ENCODE measurements around the gene WDR76. TPM values are rescaled to one million over a fixed set of nuclear protein-coding genes. Genes with fewer than 3 reads are reported as not detected.
A peak's percentile ranks its signal among the peaks of the same experiment; 100 is the strongest.
"Not testable (repeated sequence)": the region's sequence is repeated elsewhere in the genome, so short reads cannot be mapped to it uniquely, and the experiment has no call there.

The WDR76 gene
- polyA plus RNA-seq, 10 donors: 5.6 to 13.1 (median 9.1) TPM

DNA sequence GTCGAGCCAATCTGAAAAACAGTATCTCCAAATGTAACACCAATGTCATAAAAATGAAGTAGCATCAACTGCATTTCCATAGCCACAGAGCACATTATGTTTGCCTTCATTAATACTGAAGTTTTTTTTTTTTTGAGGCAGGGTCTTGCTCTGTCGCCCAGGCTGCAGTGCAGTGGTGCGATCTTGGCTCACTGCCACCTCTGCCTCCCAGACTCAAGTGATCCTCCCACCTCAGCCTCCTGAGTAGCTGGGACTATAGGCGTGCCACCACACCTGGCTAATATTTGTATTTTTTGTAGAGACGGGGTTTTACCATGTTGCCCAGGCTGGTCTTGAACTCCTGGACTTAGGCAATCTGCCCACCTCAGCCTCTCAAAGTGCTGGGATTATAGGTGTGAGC lies 11.7 kb upstream of the WDR76 start:
- DNase-seq: not testable (repeated sequence)

DNA sequence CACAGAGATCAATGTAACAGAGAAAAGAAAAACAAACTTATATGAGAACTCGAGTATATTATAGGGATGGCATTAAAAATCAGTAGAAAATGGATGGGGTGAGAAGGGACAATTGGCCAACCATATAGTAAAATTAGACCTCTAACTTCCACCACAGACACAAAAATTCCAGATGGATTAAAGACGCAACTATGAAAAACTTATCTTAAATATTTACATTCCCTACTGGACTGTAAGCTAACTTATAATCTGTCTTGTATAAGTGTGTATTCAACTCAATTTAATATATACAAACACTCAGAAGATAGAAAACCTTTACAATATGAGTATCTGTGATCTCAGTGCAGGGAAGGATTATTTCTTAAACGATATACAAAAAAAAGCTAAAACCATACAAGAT lies 5.3 kb upstream of the WDR76 start:
- DNase-seq: no peak

- peak; percentile 97 to 98 (median 97) for DNase-seq
Measured at GRCh38 chr15:43824302-43825246, 2.2 kb upstream of the WDR76 start, which contains the start of gene MFAP1. Gene MFAP1, minus strand, starts transcription at chr15:43824690. Its CDS starts 121 bp downstream, at chr15:43824569.

DNA sequence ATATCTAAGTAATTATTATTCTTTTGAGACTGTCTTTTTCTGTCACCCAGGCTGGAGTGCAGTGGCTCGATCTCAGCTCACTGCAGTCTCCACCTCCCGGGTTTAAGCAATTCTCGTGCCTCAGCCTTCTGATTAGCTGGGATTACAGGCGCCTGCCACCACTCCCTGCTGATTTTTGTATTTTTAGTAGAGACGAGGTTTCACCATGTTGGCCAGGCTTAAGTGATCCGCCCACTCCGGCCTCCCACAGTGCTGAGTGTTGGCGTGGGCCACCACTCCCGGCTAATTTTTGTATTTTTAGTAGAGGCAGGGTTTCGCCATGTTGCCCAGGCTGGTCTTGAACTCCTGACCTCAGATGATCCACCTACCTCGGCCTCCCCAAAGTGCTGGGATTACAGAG lies 1.5 kb upstream of the WDR76 start:
- not testable (repeated sequence) for DNase-seq

DNA sequence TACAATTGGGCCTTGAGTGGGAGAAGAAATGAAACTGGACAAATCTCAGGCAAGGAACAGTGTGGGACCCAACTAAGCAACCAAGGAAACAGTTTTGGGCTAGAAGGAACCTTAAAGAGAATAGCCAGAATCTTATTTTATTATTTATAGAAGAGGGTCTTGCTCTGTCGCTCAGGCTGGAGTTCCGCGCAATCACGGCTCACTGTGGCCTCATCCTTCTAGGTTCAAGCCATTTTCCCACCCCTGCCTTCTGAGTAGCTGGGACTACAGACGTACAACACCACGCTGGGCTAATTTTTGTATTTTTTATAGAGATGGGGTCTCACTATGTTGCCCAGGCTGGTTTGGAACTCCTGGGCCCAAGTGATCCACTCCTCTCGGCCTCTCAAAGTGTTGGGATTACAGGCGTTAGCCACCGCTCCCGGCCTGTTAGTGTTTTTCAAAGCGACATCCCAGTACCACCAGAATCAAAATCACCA lies 734 bp upstream of the WDR76 start:
- no peak for DNase-seq

DNA sequence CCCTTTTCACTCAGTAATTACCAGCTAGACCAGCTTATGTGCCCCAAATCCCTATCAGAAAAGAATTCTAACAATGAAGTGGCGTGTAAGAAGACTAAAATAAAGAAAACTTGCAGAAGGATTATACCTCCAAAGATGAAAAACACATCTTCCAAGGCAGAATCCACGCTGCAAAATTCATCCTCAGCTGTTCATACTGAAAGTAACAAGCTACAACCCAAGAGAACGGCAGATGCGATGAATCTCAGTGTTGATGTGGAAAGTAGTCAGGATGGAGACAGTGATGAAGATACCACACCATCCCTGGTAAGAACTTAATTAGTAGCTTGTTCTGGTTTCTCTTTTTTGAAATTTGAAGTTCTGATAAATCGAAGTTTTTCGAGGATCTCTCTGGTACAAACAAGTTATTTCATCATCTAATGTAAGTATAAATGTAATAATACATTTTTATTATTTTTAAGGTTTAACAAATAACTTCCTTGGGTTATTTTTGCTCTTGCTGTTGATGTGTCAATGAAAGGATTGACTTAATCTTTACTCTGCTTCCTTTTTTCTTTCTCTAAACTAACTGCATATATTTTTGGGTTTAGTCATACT lies 1.4 kb downstream of the WDR76 start:
- peak in 2 of 3 donors; percentile 16 to 42 for DNase-seq

GRCh38 chr15:43829951-43830540 lies 3.2 kb downstream of the WDR76 start:
- not testable (repeated sequence) for DNase-seq

DNA sequence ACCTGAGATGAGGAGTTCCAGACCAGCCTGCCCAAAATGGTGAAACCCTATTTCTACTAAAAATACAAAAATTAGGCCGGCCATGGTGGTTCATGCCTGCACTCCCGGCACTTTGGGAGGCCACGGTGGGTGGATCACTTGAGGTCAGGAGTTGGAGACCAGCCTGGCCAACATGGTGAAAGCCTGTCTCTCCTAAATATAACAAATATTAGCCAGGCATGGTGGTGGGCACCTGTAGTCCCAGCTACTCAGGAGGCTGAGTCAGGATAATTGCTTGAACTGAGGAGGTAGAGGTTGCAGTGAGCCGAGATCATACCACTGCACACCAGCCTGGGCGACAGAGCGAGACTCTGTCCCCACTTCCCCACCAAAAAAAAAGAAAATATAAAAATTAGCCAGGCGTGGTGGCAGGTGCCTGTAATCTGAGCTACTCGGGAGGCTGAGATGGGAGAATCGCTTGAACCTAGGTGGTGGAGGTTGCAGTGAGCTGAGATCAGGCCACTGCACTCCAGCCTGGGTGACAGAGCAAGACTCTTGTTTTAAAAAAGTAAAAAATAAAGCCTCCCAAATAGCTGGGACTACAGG lies 4.0 kb downstream of the WDR76 start:
- DNase-seq: not testable (repeated sequence)

GRCh38 chr15:43831519-43832052 lies 4.8 kb downstream of the WDR76 start:
- DNase-seq: not testable (repeated sequence)

GRCh38 chr15:43832485-43832884 lies 5.7 kb downstream of the WDR76 start:
- DNase-seq: not testable (repeated sequence)

GRCh38 chr15:43845421-43845820 lies 18.6 kb downstream of the WDR76 start:
- DNase-seq: no peak

DNA sequence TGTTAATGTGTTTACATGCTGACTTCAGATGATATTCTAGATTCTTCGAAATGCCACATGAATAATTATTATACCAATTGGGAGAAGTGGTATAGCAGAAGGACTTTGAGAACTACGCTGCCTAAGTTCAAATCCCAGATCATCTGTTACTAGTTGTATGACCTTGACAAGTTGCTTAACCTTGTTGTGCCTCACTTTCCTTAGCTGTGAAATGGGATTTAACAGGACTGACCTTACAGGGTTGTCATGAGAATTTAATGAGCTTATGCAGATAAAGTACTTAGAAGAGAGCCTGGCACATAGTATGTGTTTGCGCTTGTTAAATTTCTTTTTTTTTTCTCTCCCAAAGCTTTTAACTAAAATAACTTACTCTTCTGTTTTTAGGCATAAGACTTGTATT lies 24.4 kb downstream of the WDR76 start:
- DNase-seq: no peak

- no peak for DNase-seq
Measured at GRCh38 chr15:43852607-43853006, 25.8 kb downstream of the WDR76 start.

DNA sequence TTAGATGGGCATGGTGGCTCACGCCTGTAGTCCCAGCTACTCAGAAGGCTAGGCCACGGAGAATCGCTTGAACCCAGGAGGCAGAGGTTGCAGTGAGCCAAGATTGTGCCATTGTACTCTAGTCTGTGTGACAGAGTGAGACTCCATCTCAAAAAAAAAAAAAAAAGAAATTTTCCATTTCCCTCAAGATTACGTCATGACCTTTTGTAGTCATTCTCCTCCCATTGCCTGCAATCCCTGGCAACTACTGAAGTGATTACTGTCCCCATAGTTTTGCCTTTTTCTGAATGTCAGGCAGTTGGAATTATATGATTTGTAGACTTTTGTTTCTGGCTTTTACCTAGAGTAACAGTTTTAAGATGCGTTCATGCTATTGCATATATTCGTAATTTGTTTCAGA lies 28.0 kb downstream of the WDR76 start:
- DNase-seq: no peak

- DNase-seq: no peak
Measured at GRCh38 chr15:43859546-43859945, 32.7 kb downstream of the WDR76 start.

GRCh38 chr15:43866636-43867035 lies 39.8 kb downstream of the WDR76 start:
- DNase-seq: not testable (repeated sequence)

DNA sequence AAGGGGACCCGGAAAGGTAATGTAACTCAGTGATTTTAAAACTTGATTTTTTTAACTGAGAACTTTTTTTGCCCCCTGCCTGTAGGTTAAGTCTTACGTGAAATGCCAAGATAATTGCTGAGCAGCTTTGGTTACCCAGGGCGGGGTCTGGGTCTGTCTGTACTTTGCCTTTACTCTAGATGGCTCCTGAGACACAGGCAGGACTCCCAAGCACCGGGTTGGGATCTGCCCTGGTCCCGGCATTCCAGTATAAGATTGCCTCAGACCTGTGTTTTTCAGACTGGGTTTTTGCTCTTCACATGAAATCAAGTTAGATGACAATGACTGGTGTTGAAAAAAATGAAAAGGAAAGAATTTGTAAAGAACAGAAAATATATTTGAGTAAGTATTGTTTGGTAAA lies 40.3 kb downstream of the WDR76 start:
- DNase-seq: no peak

DNA sequence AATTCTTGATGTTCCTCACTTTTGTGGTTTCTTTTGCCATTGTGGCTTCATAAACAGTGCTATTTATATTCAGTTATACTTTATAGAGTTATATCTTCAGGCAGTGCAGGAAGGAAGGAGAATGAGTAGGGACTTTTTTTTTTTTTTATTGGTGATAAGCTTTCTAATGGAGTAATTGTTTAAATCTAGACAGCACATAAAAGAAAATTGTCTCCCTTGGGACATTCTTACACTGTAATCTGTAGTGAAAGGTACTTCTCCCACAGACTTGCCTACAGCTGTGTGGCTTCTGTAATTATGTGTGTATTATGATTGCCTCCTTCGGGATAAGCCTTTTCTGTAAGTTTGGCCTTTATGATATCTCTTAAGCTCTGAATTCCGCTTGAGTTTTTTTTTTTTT lies 41.6 kb downstream of the WDR76 start:
- DNase-seq: no peak

DNA sequence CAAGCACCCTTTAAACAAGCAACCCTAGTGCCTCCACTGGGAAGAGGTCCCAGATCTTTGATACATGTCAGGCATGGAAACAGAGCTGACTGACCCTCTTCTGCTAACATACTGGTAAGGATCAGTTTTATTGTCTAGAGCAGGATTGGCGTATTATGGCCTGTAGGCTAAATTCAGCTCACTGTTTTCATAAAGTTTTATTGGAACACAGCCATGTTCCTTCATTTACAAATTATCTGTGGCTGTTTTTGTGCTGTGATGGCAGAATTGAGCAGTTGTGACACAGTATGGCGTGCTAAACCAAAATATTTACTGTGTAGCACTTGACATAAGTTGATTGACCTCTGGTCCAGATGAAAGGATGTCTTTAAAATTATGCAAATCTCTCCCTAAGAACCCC lies 45.0 kb downstream of the WDR76 start:
- no peak for DNase-seq

DNA sequence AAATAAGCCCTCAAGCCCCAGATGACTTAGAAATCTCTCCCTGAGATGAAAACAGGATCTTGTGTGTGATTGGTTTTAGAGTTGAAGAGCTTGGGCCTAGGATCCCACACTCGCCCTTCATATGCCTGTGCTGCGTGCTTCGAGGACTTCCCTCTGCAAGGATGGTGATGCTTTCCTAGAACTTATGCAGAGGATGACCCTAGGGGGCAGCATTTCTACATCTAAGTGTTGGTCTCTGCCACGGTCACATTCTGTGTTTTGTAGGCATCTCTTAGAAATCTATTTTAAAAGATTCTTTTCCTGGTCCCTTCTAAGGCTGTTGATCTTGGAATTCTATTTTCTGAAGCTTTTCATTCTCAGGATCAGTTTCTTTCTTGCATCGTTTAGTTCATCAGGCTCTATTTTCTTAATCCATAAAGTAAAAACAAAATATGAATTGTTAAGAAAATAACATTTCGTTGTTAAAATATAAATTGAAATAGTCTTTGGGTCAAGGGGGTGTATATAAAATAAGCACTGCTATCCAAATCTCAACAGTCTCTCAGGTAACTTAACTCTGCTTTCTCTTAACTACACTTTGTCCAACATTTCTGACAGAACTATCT lies 45.7 kb downstream of the WDR76 start:
- peak; percentile 59 to 77 (median 69) for DNase-seq

GRCh38 chr15:43873651-43874050 lies 46.8 kb downstream of the WDR76 start:
- no peak for DNase-seq

Measured in muscle of back (tissue), 11 donors.